GM19238 (cell line): ENCODE measurements around the gene REXO1.

ENCODE experiments used
- DNase-seq: peaks from one replicate; pipeline ENCODE4 v3.0.0; 2011; ENCODE audit warnings: low spot score; ENCODE audit not compliant: insufficient read length

The REXO1 gene

DNA sequence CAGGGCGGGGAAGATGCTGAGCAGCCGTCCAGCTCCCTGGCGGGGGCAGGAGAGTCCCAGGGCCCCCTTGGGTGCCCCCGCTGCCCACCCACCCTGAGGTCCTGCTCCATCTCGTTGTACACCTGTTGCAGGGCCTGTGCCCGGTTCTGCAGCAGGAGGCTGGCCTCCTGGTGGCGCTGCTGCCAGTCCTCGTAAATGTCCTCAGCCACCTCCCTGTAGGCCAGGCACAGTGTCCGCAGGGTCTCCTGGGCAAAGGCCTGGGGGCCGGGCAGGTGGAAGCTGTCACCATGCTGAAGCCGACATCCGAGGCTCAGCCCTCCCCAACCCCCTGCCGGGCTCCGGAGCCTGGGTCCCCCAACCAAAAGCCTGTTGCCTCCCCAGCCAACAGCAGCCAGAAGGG lies 56.4 kb downstream of the REXO1 start:
- DNase-seq, result no peak

DNA sequence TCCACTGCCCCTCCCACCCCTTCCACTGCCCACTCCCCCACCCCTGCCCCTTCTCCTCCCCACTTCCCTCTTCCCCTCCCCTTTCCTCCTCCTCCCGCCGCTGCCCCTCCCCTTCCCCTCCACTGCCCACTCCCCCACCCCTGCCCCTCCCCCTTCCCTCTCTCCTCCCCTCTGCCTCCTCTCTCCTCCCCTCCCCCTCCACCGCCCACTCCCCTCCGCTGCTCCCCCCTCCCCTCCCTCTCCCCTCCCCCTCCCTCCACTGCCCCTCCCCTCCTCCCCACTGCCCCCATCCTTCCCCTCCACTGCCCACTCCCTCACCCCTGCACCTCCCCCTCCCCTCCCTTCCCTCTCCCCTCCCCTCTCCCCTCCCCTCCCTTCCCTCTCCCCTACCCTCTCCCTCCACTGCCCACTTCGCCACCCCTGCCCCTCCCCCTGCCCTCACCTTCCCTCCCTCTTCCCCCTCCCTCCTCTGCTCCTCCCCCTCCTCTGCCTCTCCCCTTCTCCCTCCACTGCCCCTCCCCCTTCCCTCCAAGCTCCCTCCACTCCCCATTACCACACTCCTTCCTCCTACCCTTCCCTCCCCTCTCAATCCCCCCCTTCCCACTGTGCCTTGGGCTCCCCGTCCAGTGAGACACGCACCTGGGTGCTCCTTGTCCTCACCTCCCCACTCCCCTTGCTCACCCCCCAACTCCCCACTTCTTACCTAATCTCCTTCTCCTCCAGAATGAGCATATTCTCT lies 58.1 kb downstream of the REXO1 start:
- no peak for DNase-seq

DNA sequence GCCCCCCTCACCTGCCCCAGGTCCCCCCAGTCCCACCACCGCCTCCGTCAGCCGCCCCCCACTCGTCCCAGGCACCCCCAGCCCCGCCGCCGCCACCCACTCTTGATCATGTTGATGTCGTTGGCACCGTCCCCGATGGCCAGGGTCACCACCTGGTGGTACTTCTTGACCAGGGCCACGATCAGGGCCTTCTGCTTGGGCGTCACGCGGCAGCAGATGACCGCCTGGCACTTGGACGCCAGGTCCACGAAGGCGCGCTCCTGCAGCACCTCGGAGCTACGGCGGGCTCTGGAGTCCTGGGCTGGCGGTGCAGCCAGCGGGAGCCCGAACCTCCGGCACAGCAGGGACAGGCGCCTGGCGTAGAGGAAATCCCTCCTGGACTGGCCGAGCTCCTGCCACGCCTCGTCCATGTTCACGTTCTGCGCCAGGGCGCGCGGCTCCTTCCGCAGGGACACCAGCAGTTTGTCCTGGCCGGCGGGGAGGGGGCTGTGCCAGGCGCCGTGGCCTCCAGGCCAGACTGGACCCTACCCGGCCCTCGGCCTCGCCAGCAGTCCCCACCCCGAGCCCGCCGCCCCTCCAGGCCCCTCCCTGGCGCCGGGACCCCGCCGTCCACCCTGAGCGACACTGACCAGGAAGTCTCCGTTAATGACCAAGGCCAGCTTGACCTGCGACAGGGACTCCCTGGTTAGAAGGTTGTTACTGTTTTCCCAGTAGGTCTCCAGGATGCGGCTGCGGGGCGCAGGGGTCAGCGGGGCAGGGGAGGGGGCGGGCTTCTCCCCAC lies 58.8 kb downstream of the REXO1 start:
- no peak for DNase-seq

DNA sequence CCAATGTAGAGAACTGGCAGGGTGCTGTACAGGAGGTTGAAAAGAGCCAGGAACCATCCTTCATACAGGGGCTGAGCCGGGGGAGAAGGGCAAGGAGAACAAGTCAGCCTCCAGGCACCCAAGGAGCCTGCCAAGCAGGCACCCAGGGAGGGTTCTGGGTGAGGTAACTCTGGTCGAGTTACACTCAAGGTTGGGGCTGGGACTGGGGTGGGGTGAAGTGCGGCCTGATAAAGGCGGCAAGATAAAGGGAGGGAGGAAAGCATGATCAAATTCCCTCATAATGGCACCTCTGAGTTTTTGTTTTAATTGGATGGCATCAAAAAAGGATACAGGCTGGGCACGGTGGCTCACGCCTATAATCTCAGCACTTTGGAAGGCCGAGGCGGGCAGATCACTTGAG lies 61.2 kb downstream of the REXO1 start:
- DNase-seq, result no peak

DNA sequence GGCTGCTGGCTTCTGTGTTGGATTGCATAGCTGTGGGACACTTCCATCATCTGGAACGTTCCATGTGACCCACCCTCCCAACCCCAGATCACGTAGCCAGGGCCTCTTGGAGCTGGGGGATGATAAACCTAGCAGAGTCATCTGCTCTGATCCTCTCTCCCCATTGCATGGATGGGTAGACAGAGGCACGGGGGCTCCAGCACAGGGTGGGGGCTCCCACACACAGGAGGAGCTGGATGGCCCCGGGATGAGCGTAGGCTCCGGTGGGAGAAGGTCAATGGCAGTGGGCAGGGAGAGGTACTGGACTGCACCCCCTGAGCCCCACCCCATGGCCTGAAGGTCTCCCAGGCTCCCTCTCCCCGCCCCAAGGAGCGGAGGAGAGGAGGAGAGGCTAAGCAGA lies 61.6 kb downstream of the REXO1 start:
- no peak for DNase-seq

DNA sequence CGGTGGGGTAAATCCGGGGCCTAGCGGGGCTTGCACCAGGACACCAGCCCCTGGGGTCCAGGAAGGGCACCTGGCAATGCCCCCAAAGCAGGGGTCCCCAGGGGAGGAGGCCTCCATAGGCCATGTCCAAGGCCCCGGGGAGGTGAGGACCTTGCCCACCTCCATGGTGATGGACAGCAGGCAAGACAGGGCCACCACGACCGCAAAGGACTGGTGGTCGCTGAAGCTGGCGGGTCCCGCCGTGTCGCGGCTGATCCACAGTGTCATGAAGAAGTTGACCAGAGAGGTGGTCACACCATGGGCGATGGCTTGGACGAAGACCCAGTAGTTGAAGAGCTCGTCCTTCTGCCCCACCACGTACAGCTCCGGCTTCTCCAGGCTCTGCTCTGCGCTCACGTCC lies 63.0 kb downstream of the REXO1 start:
- DNase-seq, result no peak

DNA sequence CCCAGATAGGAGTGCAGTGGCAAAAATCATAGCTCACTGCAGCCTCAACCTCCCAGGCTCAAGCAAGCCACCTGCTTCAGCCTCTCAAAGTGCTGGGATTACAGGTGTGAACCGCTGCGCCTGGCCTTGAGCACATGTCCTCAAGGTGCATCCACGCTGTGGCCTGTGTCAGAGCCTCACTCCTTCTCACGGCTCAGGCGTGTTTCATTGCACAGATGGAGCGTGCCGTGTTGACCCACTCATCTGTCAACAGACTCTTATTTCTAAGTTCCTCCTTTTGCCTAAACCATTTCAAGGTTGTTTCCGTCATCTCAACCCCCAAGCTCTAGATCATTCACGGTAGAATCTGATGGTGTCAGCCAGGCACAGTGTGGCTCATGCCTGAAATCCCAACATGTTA lies 64.4 kb downstream of the REXO1 start:
- DNase-seq, result no peak

DNA sequence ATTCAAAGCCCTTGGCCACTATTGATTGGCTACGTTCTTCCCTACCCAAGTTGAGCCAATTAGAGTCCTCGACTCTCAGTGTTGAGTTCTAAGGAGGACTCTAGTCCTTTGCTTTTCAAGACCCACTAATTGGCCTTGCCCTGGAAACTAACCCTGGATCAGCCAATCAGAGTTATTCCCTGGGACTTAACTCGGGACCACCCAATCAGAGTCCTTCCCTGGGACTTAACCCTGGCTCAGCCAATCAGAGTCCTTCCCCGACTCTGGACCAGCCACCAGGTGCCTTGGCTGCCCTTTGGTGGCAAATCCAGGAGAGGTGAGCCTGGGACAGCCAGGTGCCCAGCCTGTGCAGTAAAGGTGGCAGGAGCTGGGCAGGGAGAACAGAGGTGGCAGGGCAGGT lies 64.9 kb downstream of the REXO1 start:
- DNase-seq, result no peak

DNA sequence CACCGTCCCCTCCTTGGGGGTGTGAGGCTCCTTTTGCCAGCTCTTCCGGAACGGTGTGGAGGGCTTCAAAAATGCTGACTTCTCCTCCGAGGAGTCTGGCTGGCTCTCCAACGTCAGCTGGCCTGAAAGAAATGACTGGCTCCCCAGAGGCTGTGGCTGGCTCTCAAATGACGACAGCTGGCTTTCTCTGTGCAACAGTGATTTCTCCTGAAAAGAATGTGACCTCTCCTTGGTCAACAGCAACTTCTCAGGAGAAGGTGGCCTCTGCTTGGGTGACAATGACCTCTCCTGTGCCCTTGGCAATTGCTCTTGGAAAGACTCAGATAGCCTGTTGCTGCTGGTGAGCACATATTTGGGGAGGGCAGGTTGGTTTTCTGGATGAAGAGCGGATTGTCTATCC lies 65.8 kb downstream of the REXO1 start:
- no peak for DNase-seq

DNA sequence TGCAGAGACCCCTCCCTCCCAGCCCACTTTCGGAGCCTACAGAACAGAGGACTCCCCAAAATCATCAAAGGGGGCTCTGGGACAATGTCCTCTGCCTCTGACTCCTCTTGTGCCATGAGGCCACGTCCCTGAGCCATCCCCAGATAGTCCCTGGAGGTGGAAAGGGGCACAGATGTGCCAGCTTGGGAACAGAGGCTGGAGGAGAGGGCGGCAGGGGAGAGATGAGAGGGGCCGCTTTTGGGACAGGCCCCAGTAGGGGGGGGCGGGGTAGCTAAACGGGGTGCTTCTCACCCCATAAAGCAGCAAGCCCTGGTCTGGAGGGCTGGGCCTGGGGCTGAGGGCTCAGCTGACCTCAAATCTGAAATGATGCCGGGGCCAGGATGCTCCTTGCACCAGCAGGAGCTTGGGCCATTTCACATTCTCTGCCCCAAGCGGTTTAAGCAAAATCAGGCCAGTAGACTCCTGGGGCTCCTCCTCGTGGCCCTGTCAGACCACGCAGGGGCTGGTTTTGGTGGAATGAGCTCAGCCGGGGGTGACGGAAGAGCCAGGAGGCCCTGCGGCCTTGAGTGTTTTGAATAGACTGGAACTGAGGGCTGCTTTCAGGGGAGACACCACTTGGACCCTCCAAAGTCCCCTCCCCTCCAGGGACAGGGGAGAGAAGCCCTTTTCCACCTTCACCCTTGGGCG lies 67.9 kb downstream of the REXO1 start:
- DNase-seq, result no peak

DNA sequence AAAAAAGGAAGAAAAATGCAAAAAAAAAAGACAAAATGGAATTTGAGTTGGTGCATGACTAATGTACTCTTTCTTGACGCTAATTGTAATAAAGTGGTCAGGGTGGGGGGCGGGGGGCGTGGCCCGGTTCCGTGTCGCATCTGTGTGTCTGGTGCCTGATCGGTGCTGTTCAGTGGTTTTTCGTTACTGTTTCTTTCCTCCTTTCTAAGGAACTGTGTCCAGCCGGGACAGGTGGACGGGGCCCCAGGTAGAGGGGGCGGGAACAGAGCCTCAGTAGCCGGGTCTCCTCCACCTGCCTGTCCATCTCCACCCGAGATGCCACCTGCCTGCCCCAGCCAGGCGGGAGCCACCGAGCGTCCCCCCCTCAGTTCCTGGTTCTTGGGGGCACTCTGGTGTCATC lies 68.7 kb downstream of the REXO1 start:
- DNase-seq, result no peak

DNA sequence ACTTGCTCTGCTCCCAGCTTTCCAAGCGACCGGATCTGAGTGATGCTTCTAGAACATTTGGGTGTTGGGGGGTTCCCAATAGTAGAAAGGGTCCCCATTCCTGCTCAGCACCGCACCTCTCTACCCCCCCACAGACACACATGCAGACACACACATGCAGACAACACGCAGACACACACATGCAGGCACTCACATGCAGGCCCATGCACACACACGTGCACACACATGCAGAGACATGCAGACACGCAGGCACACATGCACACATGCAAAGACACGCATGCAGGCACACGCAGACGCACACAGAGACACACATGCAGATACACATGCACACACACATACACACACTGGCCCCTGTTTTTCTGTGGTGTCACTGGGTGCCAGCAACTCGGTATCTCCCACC lies 71.1 kb downstream of the REXO1 start:
- DNase-seq, result no peak

DNA sequence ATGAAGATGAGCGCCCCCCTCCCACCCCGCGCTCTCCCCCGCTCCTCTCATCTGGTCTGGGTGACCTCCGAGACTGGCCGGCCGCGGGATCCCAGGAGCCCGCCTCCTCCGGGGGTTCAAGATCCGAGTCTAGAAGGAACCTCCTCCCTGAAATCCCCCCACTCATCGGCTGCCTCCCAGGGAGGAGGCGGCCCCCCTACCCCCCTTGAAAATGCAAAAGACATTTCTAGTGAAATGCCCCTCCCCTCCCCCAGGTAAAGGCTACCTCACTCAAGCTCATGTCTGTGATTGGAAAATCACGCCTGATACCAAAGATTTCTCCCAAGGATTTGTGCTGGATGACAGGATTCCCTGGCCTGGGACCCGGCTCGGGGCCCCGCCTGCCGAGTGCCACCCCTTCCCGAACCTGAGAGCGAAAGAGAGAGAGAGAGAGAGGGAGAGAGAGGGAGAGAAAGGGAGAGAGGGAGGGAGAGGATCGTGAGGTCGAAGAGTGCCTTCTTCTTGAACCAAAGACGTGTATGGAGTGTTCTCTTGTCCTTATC lies 71.6 kb downstream of the REXO1 start:
- DNase-seq, result no peak

DNA sequence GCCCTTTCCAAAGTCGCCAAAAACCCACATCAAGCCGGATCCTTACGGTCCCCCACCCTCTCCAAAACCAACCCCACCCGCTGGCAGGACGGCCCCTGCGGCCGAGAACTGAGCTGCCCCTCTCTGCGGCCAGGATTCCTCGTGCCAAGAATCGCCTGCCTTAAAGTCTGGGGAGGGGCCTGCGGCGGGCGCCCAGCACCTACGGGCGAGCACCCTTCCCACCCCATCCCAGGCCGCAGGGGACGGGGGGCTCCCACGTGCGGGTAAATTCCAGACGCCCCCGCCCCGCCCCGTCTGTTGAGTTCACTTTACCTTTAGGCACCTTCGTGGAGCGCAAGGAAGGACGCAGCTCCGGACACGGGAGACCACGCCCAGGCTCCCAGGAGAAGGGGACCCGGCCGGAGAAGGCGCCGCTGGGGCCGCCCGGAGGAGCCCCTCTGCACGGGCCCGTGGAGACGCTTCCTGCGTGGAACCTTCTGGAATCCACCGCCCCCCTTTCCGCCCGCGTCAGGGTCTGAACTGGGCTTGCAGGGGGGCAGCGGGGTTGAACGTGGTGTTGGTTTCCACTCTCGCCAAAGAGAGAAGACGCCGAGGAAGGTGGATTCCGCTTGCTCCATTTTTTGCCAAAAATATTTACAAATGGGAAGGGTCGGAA lies 72.2 kb downstream of the REXO1 start:
- DNase-seq, result no peak

DNA sequence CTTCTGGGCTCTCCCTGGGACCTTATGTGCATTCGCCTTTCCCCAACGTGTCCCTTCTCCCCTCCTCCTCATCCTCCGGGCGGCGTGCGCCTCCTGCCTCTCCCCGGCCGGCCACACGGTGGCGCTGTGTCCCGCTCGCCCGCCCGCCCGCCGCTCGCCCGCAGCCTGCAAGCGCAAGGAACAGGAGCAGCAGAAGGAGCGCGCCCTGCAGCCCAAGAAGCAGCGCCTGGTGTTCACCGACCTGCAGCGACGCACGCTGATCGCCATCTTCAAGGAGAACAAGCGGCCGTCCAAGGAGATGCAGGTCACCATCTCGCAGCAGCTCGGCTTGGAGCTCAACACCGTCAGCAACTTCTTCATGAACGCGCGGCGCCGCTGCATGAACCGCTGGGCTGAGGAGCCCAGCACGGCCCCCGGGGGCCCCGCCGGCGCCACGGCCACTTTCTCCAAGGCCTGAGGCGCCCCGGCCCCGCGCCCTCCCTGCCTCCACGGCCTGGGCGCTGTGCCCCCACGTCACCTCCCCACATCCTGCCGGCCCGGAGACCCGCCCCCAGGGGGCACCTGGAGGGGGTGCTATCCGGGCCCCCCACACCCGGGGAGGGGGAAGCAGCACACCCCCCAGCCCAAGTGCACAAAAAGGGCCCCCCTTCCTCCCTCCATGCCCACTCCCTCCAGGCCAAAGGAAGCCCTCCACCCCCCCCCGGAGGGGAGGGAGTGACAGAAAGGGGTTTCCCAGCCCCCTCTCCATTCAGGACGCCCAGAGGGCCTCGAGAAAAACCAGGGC lies 73.1 kb downstream of the REXO1 start:
- no peak for DNase-seq

DNA sequence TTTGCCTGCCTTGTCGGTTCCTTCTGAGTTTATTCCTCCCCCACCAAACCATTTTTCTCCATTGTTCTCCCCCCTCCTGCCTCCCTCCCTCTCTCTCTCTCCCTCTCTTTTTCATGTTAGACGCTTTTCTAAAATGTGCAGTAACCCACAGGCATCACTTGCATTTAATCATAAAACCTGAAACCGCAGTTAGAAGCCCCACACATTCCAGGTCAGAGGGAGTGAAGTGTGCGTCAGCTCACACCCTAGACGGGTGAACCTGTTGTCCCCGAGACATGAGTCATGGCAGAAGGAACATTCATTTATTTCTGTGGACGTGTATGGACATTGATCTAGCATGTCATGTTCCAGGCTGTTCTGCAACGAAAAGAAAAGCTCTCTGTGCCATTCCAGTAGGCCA lies 75.1 kb downstream of the REXO1 start:
- DNase-seq, result no peak

DNA sequence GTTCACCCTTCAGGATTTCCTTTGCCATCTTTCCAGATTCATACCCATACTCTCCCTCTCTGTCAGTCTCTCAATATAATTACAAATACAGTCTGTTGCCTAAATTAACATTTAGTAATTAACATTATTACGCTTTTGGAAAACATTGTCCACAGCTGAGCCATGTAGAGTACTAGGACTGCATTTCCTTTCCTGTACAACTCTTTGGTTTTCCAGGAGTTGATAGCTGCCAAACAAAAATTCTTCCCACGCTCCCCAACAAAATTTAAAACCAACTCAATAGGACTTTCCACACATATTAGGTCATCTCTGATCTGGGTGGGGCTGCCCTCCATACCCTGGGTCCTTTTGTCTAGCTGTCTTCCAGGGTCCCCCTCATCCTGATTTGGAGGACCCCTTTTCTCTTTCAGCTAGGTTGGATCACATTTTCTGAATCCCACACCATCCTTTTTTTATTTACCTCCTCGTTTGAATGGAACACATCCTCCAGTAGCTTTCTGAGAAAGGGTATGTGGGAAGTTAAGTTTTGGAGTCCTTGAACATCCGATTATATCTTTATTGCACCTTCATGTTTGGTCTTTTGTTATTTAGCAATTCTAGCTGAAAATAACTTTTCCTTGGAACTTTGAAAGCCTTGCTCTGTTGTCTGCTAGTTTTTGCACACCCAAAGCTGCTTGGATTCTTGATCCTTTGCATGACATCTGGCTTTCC lies 77.3 kb downstream of the REXO1 start:
- DNase-seq, result no peak

DNA sequence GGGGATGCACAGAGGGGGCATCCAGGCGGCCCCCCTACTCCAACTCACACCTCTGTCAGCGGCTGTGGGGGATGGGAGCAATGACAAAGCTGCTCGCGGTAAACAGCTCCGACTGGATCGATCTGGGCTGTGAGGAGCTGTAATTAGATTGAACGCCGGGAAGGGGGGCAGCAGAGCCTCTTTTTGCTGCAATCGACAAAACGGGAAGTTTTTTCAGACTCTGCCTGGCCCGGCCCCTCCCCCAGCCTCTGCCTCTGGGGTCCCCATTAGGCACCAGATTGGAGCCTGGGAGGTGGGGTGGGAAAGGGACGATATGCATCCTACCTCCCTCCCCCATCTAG lies 78.7 kb downstream of the REXO1 start:
- no peak for DNase-seq

DNA sequence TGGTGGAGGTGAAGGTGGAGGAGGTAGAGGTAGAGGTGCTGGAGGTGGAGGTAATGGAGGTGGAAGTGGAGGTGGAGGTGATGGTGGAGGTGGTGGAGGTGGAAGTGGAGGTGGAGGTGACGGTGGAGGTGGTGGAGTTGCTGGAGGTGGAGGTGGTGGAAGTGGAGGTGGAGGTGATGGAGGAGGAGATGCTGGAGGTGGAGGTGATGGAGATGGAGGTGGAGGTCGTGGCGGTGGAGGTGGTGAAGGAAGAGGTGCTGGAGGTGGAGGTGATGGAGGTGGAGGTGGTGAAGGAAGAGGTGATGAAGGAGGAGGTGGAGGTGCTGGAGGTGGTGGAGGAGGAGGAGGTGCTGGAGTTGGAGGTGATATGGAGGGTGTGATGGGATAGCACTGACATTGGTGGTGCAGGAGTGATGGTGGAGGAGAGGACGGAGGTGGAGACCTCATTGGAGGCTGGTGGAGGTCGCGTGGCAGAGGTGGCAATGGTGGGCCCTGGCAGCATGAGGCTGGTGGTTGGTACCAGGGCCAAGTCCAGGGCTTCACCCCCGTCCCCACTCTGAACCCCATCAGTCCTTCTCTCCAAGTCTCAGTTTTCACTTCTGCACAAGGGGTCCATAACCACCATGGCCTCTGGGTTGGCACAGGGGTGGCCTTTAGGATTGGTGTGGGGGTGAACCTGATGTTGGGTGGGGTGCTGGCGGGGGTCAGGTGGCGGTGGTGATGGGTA lies 79.2 kb downstream of the REXO1 start:
- DNase-seq, result no peak

DNA sequence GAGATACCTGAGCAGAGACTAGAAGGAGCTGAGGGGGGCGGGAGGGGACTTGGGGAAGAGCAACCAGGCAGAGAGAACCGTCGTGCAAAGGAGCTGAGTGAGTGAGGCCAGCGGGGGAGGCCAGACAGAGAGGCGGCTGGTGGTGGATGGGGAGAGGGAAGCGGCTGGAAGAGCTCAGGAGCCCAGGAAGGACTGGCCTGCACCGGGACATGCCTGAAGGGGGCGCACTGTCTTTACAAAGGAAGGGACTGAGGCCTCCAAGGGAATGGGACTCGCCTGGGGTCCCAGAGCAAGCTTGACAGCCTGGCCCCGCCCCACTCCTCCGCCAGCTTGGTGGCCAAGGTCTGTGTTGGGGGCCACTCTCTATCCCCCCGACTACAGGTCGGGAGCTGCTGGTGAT lies 80.0 kb downstream of the REXO1 start:
- no peak for DNase-seq
